ENCODE measurements around the gene SUB1. TPM values are rescaled to one million over a fixed set of nuclear protein-coding genes. Genes with fewer than 3 reads are reported as not detected.
A peak's percentile ranks its signal among the peaks of the same experiment; 100 is the strongest.

Gene SUB1
- total RNA-seq, 1 donor from 2014 or later, result 235 TPM

DNA sequence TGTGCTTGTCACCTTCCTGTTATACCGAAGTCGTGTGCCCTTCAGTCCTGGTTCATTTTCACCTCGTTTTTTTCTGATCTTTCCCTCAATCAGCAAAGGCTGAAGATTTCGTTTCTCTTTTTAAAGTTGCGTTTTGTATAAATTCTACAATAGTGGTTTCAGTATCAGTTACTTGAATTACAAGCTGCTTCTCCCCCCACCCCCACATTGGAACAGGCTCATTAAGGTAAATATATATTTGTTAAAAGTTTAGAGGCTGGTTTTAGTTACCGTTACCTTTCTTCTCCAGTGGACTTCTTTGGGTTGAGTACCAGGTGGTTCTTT is 881 bp downstream of the SUB1 start:
- Mint-ChIP-seq H3K4me3 (ENCODE audit: unreplicated experiment) (peak overlapping the region; percentile 96), H3K9me3 (ENCODE audit: unreplicated experiment) (no peaks in the 10 kb centered on the region), H3K27ac (ENCODE audit: unreplicated experiment) (peak overlapping the region; percentile 85), H3K4me1 (ENCODE audit: low read depth, unreplicated experiment) (peaks cover 3% of the 10 kb centered on the region), H3K27me3 (ENCODE audit: low read depth, unreplicated experiment) (no peaks in the 10 kb centered on the region), H3K36me3 (ENCODE audit: low read depth, unreplicated experiment) (peaks cover under 1% of the 10 kb centered on the region)
- no peak for DNase-seq (ENCODE audit: low read depth)
- H3K4me1 ChIP-seq (ENCODE audit: insufficient read depth, low read length), result peaks cover 11% of the 10 kb centered on the region
- peaks cover 10% of the 10 kb centered on the region for H3K36me3 ChIP-seq (ENCODE audit: insufficient read depth, low read length)
- H3K27me3 ChIP-seq (ENCODE audit: insufficient read depth, low read length), result no peaks in the 10 kb centered on the region
- H3K27ac ChIP-seq (ENCODE audit: low read depth, low read length), result peak overlapping the region; percentile 93
- peak overlapping the region; percentile 86 for H3K4me3 ChIP-seq (ENCODE audit: insufficient read depth, low read depth, low read length)
- no peaks in the 10 kb centered on the region for H3K9me3 ChIP-seq (ENCODE audit: insufficient read depth, low read depth, low read length)
- FAIRE-seq, result no peak
- peak overlapping the region; percentile 97 for H3K9ac ChIP-seq (ENCODE audit: low read length)
- peaks cover 45% of the 10 kb centered on the region for H4K20me1 ChIP-seq (ENCODE audit: insufficient read depth, low read length)
- peaks cover 53% of the 10 kb centered on the region for H3K79me2 ChIP-seq (ENCODE audit: insufficient read depth, low read length)
- H2AFZ ChIP-seq (ENCODE audit: low read depth, low read length), result no peak overlapping the region
- no peak for TF ChIP-seq EZH2 (IDR thresholded peaks at IDR 0.05; ENCODE audit: insufficient read depth, low read length)
- no peak for TF ChIP-seq CTCF (IDR thresholded peaks at IDR 0.05; ENCODE audit: insufficient read depth, low read depth, low read length)
- peak overlapping the region; percentile 84 for H3K4me2 ChIP-seq (ENCODE audit: low read length)

DNA sequence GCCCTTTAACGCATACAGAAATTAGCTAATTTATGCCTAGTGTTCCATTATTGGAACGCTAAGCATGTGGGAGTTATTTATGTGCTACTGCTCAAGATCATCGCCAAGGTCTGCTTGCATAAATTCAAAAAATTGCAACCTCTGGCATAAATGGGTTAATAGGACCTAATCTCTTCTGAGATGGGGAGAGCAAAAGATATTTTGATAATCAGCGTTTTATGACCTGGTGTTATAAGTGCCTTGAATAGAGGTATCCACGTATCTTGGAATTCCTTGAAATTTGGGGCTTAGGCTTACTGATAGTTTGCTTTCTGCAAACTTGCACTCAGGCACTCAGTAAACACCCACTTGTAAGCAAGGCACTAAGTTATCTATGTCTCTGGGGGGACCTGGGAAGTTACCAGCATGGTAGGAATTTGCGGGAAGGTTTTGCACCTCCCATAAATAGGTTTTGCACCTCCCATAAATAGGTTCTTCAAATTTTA is 1.8 kb downstream of the SUB1 start:
- Histone ChIP-seq H4K20me1 (ENCODE audit: insufficient read depth, low read length) (peaks cover 49% of the 10 kb centered on the region), H3K4me1 (ENCODE audit: insufficient read depth, low read length) (peaks cover 11% of the 10 kb centered on the region), H3K9me3 (ENCODE audit: insufficient read depth, low read depth, low read length) (no peaks in the 10 kb centered on the region), H3K36me3 (ENCODE audit: insufficient read depth, low read length) (peaks cover 17% of the 10 kb centered on the region), H3K4me3 (ENCODE audit: insufficient read depth, low read depth, low read length) (peak overlapping the region; percentile 86), H3K27ac (ENCODE audit: low read depth, low read length) (no peak overlapping the region), H3K79me2 (ENCODE audit: insufficient read depth, low read length) (peaks cover 62% of the 10 kb centered on the region), H2AFZ (ENCODE audit: low read depth, low read length) (no peak overlapping the region), H3K9ac (ENCODE audit: low read length) (peak overlapping the region; percentile 97), H3K27me3 (ENCODE audit: insufficient read depth, low read length) (no peaks in the 10 kb centered on the region), H3K4me2 (ENCODE audit: low read length) (peak overlapping the region; percentile 84)
- DNase-seq (ENCODE audit: low read depth) (no peak), FAIRE-seq (no peak)
- Mint-ChIP-seq H3K9me3 (ENCODE audit: unreplicated experiment) (no peaks in the 10 kb centered on the region), H3K27me3 (ENCODE audit: low read depth, unreplicated experiment) (no peaks in the 10 kb centered on the region), H3K4me3 (ENCODE audit: unreplicated experiment) (peak overlapping the region; percentile 96), H3K36me3 (ENCODE audit: low read depth, unreplicated experiment) (peaks cover 3% of the 10 kb centered on the region), H3K27ac (ENCODE audit: unreplicated experiment) (no peak overlapping the region), H3K4me1 (ENCODE audit: low read depth, unreplicated experiment) (peaks cover 3% of the 10 kb centered on the region)
- no peak for TF ChIP-seq EZH2 (IDR thresholded peaks at IDR 0.05; ENCODE audit: insufficient read depth, low read length)
- TF ChIP-seq CTCF (IDR thresholded peaks at IDR 0.05; ENCODE audit: insufficient read depth, low read depth, low read length), result no peak

GRCh38 chr5:32589416-32589815 is 4.1 kb downstream of the SUB1 start:
- Mint-ChIP-seq H3K36me3 (ENCODE audit: low read depth, unreplicated experiment) (peaks cover 4% of the 10 kb centered on the region), H3K9me3 (ENCODE audit: unreplicated experiment) (no peaks in the 10 kb centered on the region), H3K27me3 (ENCODE audit: low read depth, unreplicated experiment) (no peaks in the 10 kb centered on the region), H3K4me3 (ENCODE audit: unreplicated experiment) (no peak overlapping the region), H3K27ac (ENCODE audit: unreplicated experiment) (no peak overlapping the region), H3K4me1 (ENCODE audit: low read depth, unreplicated experiment) (no peaks in the 10 kb centered on the region)
- TF ChIP-seq CTCF (IDR thresholded peaks at IDR 0.05; ENCODE audit: insufficient read depth, low read depth, low read length) (no peak), EZH2 (IDR thresholded peaks at IDR 0.05; ENCODE audit: insufficient read depth, low read length) (no peak)
- FAIRE-seq (no peak), DNase-seq (ENCODE audit: low read depth) (no peak)
- Histone ChIP-seq H4K20me1 (ENCODE audit: insufficient read depth, low read length) (peaks cover 70% of the 10 kb centered on the region), H3K4me1 (ENCODE audit: insufficient read depth, low read length) (peaks cover 7% of the 10 kb centered on the region), H3K27ac (ENCODE audit: low read depth, low read length) (no peak overlapping the region), H3K4me2 (ENCODE audit: low read length) (no peak overlapping the region), H3K9me3 (ENCODE audit: insufficient read depth, low read depth, low read length) (no peaks in the 10 kb centered on the region), H3K4me3 (ENCODE audit: insufficient read depth, low read depth, low read length) (no peak overlapping the region), H3K36me3 (ENCODE audit: insufficient read depth, low read length) (peaks cover 31% of the 10 kb centered on the region), H3K79me2 (ENCODE audit: insufficient read depth, low read length) (peaks cover 84% of the 10 kb centered on the region), H3K9ac (ENCODE audit: low read length) (no peak overlapping the region), H3K27me3 (ENCODE audit: insufficient read depth, low read length) (no peaks in the 10 kb centered on the region), H2AFZ (ENCODE audit: low read depth, low read length) (no peak overlapping the region)
